Kidney (tissue), 14 donors: ENCODE results near the gene SNX9. TPM values are rescaled to one million over a fixed set of nuclear protein-coding genes. Genes with fewer than 3 reads are reported as not detected.

Experiments used
- DNase-seq, 5 donors: peaks; one replicate each; pipeline ENCODE4 v3.0.0-alpha.2; 2013 to 2020
- FAIRE-seq: peaks from 2 replicates; lab custom pipeline; 2012; peaks lifted over from hg19 to GRCh38; lab: Jason Lieb, UNC
- H3K27ac ChIP-seq, 2 donors: one replicate each; pipeline ENCODE4 v1.7.0; 2013; ENCODE audit warnings: low read depth in 2 of 2, low read length in 2 of 2, inconsistent platforms in 1 of 2
- H3K27me3 ChIP-seq: one replicate; pipeline ENCODE4 v1.7.1; 2013; ENCODE audit warnings: low read length, inconsistent platforms; ENCODE audit not compliant: control insufficient read depth, insufficient read depth
- H3K36me3 ChIP-seq, 3 donors: one replicate each; pipeline versions ENCODE4 v1.7.0 to v1.7.1; 2013; ENCODE audit warnings: low read length in 3 of 3, control low read depth in 1 of 3, inconsistent platforms in 1 of 3; ENCODE audit not compliant: insufficient read depth in 3 of 3, control insufficient read depth in 2 of 3
- H3K4me1 ChIP-seq, 3 donors: one replicate each; pipeline versions ENCODE4 v1.7.0 to v1.7.1; 2013; ENCODE audit warnings: low read length in 3 of 3, inconsistent platforms in 1 of 3, low read depth in 1 of 3; ENCODE audit not compliant: control insufficient read depth in 2 of 3, insufficient read depth in 2 of 3
- H3K4me3 ChIP-seq, 3 donors: one replicate each; pipeline versions ENCODE4 v1.7.0 to v1.8.1; 2013; ENCODE audit warnings: low read length in 3 of 3, control low read depth in 1 of 3, inconsistent platforms in 1 of 3
- H3K9ac ChIP-seq, 3 donors: one replicate each; pipeline versions ENCODE4 v1.7.0 to v1.7.1; 2013; ENCODE audit warnings: low read length in 3 of 3, control low read depth in 1 of 3, inconsistent platforms in 1 of 3
- H3K9me3 ChIP-seq, 3 donors: one replicate each; pipeline versions ENCODE4 v1.7.0 to v1.7.1; 2013; ENCODE audit warnings: low read length in 3 of 3, control low read depth in 1 of 3, inconsistent platforms in 1 of 3; ENCODE audit not compliant: control insufficient read depth in 2 of 3, insufficient read depth in 1 of 3
- CTCF ChIP-seq: IDR thresholded peaks from 3 replicates; pipeline ENCODE4 v1.5.1; 2012; ENCODE audit warnings: mild to moderate bottlenecking, moderate library complexity, borderline replicate concordance; ENCODE audit not compliant: insufficient read depth; ENCODE audit errors: extremely low read depth
- intact Hi-C: fragments of 100-400 bp; cut with DNase I; formaldehyde crosslinking; loops from one replicate; pipeline ENCODE4 v1.11.1; 2022
- polyA plus RNA-seq: library from polyadenylated mRNA; stranded (reverse); fragments of 350-450 nt; fragmentation: Illumina TruSeq; extraction: RNeasy Lipid Tissue Mini Kit (QIAGEN cat#74804); gene quantifications from one replicate; pipeline ENCODE4 v1.2.3, GENCODE V29; 2014; ENCODE audit warnings: low read depth, low replicate concordance; ENCODE audit not compliant: insufficient read depth
- total RNA-seq: library from RNA; stranded (reverse); fragmentation: NEBNext Ultra II Directional; extraction: Animal tissue kit (Norgen Biotek cat#: 25700); gene quantifications from one replicate; pipeline ENCODE4 v1.2.1, GENCODE V29; 2021
- donor health status: control.
- donor health status: control.
- donor health status: control.
- donor health status: control.
- donor health status: control.
- donor health status: DM: yes; HTN: yes; CAD: no.
- donor health status: Normal renal cell carcinoma (clear cell type).

SNX9 gene
- total and polyA plus RNA-seq, 2 donors from 2014 or later, result 25.2 to 49.3 TPM

- H3K27ac ChIP-seq, result no peak overlapping the region
These were observed 9.4 kb downstream of the SNX9 start for GRCh38 chr6:157832250-157832967.

GRCh38 chr6:157834549-157834948 is 11.5 kb downstream of the SNX9 start:
- TF ChIP-seq CTCF, result no peak
- intact Hi-C loops, result no loop called here
- no peak for FAIRE-seq

More at GRCh38 chr6:157832250-157832967, 9.4 kb downstream of the SNX9 start:
- no peaks in the 10 kb centered on the region for H3K36me3 ChIP-seq
- no peak overlapping the region for H3K4me3 ChIP-seq
- no peaks in the 10 kb centered on the region for H3K9me3 ChIP-seq
- H3K9ac ChIP-seq, result no peak overlapping the region
- no peak for FAIRE-seq
- intact Hi-C loops, result no loop called here
- H3K4me1 ChIP-seq, result peaks cover 2 to 12% (median 5%) of the 10 kb centered on the region in 3 donors
- no peaks in the 10 kb centered on the region for H3K27me3 ChIP-seq
- DNase-seq, result no peak
- no peak for TF ChIP-seq CTCF

DNA sequence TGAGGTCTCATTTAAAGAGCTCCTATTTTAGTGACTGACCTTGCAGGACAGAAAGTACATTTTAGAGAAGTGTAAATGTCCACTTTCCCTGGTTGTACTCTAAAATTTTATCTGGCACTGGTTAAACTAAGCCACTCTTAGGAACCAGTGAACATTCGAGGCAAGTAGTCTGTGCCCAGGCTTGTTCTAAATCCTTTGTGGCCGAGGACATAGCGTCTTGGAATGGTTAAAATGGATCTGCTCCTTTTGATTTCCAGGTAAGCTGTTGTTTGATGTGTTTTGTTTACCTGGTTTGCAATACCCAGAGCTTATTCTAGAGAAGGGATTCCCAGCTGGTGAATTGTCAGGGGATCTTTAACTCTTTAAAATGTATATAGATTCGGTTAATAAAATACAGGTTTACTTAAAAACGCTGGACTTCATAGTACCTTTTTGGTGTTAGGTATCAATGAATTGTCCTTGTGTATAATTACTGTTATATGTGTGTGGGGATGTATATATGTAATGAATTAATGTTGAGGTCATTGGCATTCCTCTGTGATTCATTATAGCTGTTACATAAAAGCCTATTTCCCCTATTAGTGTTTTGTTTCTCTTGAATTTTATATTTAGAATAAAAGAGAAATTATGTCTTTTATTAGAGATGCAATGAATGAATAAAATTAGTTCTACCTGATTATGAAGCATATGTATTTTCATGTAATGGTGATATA is 15.8 kb downstream of the SNX9 start:
- H3K27ac ChIP-seq, result no peak overlapping the region
- peaks cover 0 to 17% (median 10%) of the 10 kb centered on the region in 3 donors for H3K4me1 ChIP-seq
- no peak overlapping the region for H3K9ac ChIP-seq
- H3K9me3 ChIP-seq, result no peaks in the 10 kb centered on the region
- DNase-seq, result no peak
- H3K4me3 ChIP-seq, result no peak overlapping the region
- no peaks in the 10 kb centered on the region for H3K27me3 ChIP-seq
- TF ChIP-seq CTCF, result no peak
- FAIRE-seq, result no peak
- H3K36me3 ChIP-seq, result no peaks in the 10 kb centered on the region
- intact Hi-C loops, result no loop called here

More at GRCh38 chr6:157834549-157834948, 11.5 kb downstream of the SNX9 start:
- Histone ChIP-seq H3K27ac (no peak overlapping the region), H3K9ac (no peak overlapping the region), H3K4me3 (no peak overlapping the region), H3K36me3 (no peaks in the 10 kb centered on the region), H3K9me3 (no peaks in the 10 kb centered on the region), H3K27me3 (no peaks in the 10 kb centered on the region), H3K4me1 (peaks cover 2 to 12% (median 5%) of the 10 kb centered on the region in 3 donors)
- DNase-seq, result no peak
